GM12875 (cell line): ENCODE measurements around the gene SNX7.

ENCODE experiments used
- H3K4me3 ChIP-seq: one replicate; pipeline ENCODE4 v1.5.1; 2011; ENCODE audit warnings: low read depth, low read length, control low read depth
- CTCF ChIP-seq: IDR thresholded peaks from 2 replicates; pipeline ENCODE4 v1.5.1; 2011; ENCODE audit warnings: low read depth, mild to moderate bottlenecking, control low read depth, inconsistent platforms, low read length, moderate library complexity, borderline replicate concordance; ENCODE audit not compliant: insufficient read depth

Gene SNX7

GRCh38 chr1:98659879-98660278 lies 1.6 kb upstream of the SNX7 start:
- H3K4me3 ChIP-seq, result no peak overlapping the region
- TF ChIP-seq CTCF, result no peak

- no peak for TF ChIP-seq CTCF
- H3K4me3 ChIP-seq, result no peak overlapping the region
These were observed 479 bp upstream of the SNX7 start for GRCh38 chr1:98660940-98661543.

GRCh38 chr1:98662356-98662670 lies 792 bp downstream of the SNX7 start:
- TF ChIP-seq CTCF, result no peak
- H3K4me3 ChIP-seq, result no peak overlapping the region

GRCh38 chr1:98668733-98669132 lies 7.2 kb downstream of the SNX7 start:
- no peak overlapping the region for H3K4me3 ChIP-seq
- no peak for TF ChIP-seq CTCF

GRCh38 chr1:98669355-98670296 lies 8.1 kb downstream of the SNX7 start:
- no peak for TF ChIP-seq CTCF

GRCh38 chr1:98672189-98672588 lies 10.7 kb downstream of the SNX7 start:
- no peak for TF ChIP-seq CTCF
- no peak overlapping the region for H3K4me3 ChIP-seq

More at GRCh38 chr1:98669355-98670296, 8.1 kb downstream of the SNX7 start:
- H3K4me3 ChIP-seq, result no peak overlapping the region
